HG03196 (cell line): ENCODE measurements around the gene ZMIZ2.
"Not testable (repeated sequence)": the region's sequence is repeated elsewhere in the genome, so short reads cannot be mapped to it uniquely, and the experiment has no call there.

Source experiments
- ATAC-seq: cut with Tn5 transposase; IDR thresholded peaks from one replicate; pipeline ENCODE4 v1.9.1; 2021; ENCODE audit not compliant: unreplicated experiment

ZMIZ2 gene, protein sequence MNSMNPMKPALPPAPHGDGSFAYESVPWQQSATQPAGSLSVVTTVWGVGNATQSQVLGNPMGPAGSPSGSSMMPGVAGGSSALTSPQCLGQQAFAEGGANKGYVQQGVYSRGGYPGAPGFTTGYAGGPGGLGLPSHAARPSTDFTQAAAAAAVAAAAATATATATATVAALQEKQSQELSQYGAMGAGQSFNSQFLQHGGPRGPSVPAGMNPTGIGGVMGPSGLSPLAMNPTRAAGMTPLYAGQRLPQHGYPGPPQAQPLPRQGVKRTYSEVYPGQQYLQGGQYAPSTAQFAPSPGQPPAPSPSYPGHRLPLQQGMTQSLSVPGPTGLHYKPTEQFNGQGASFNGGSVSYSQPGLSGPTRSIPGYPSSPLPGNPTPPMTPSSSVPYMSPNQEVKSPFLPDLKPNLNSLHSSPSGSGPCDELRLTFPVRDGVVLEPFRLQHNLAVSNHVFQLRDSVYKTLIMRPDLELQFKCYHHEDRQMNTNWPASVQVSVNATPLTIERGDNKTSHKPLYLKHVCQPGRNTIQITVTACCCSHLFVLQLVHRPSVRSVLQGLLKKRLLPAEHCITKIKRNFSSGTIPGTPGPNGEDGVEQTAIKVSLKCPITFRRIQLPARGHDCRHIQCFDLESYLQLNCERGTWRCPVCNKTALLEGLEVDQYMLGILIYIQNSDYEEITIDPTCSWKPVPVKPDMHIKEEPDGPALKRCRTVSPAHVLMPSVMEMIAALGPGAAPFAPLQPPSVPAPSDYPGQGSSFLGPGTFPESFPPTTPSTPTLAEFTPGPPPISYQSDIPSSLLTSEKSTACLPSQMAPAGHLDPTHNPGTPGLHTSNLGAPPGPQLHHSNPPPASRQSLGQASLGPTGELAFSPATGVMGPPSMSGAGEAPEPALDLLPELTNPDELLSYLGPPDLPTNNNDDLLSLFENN

DNA sequence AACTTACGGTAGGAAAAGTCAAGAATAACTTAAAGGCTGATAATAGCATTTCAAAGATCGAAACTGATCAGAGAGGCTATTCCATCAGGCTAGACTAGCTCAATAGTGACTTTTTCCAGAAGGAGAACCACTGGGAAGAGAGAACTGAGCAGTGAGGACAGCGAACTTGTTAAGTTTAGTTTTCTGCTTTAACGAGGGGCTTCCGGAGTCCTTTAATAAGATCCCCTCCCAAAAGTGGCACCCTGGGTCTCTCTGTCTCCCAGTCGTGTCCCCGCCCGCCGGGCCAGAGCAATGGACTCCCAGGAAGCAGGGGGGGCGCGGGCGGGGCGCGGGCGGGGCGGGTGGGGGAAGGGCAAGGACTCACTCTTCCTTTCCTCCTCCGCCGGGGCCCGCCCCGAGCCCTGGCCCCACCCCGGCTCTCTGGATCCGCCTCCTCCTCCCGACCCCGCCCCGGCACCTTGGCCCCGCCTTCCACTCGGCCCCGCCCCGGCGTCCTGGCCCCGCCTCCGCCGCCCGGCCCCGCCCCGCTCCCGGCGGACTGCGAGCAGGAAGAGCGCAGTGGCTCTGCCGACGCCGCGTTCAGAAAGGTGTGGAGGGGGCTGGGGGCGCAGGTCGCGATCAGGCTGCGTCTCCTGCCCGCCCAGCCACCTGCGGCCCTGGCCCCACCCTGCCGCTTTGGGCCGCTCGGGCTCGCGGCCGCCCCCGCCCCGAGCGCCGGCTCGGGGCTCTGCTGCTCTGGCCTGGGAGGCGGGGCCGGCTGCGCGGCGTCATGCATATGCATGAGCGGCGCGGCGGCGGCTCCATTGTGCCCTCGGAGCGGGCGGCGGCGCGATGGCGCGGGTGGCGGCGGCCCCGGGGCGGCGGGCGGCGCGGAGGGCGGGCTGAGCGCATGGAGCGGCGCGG is at the start of gene ZMIZ2:
Gene ZMIZ2 (plus strand): TSS at position 803 of the 903 bp plus-strand sequence. CDS start 7,403 bp downstream, outside the sequence.
- peak; percentile 59 for ATAC-seq

DNA sequence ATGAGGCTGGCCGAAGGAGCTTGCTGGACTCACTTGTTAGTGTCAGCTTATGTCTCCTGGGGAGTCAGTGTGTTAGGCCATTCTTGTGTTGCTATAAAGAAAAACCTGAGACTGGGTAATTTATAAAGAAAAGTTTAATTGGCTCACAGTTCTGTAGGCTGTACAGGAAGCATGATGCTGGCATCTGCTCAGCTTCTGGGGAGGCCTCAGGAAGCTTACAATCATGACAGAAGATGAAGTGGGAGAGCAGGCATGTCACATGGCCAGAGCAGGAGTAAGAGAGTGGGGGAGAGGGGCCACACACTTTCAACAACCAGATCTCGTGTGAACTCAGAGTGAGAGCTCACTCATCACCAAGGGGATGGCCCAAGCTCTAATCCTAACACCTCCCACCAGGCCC is 49.0 kb upstream of the ZMIZ2 start:
- ATAC-seq, result not testable (repeated sequence)

DNA sequence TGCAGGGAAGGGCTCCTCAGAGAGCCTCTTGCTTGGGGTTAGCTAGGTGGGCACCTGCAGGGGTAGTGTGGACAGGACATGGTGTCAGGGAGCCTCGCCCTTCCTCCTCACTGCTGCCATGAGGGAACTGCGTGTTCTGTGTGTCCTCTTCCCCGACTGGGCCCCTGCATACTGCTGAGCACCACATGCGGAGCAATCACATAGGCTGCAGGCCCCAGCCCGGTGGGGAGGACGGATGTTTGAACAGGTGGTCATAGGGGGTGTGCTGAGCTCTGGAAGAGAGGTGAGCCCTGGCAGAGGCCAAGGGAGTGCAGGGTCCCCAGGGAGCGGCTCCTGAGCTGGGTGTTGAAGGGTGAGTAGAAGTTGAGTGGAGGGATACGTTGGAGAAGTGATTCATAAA is 48.3 kb upstream of the ZMIZ2 start:
- ATAC-seq, result no peak

DNA sequence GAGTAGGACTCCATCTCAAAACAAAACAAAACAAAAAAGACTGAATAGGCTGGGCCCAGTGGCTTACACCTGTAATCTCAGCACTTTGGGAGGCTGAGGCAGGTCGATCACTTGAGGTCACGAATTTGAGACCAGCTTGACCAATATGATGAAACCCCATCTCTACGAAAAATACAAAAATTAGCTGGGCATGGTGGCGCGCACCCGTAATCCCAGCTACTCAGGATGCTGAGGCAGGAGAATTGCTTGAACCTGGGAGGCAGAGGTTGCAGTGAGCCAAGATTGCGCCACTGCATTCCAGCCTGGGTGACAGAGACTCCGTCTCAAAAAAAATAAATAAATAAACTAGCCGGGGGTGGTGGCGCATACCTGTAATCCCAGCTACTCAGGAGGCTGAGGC is 45.3 kb upstream of the ZMIZ2 start:
- not testable (repeated sequence) for ATAC-seq

GRCh38 chr7:44703921-44704320 is 44.7 kb upstream of the ZMIZ2 start:
- no peak for ATAC-seq

DNA sequence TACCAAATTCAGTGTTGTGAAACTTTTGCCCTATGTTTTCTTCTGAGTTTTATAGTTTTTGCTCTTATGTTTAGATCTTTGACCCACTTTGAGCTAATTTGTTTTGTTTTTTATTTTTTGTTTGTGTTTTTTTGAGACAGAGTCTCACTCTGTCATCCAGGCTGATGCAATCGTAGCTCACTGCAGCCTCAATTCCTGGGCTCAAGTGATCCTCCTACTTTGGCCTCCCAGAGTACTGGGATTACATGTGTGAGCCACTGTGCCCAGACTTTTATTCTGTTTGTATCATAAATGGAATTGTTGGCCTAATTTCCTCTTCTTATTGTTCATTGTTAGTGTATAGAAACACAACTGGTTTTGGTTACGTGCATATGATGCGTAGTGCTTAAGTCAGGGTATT is 43.2 kb upstream of the ZMIZ2 start:
- no peak for ATAC-seq

DNA sequence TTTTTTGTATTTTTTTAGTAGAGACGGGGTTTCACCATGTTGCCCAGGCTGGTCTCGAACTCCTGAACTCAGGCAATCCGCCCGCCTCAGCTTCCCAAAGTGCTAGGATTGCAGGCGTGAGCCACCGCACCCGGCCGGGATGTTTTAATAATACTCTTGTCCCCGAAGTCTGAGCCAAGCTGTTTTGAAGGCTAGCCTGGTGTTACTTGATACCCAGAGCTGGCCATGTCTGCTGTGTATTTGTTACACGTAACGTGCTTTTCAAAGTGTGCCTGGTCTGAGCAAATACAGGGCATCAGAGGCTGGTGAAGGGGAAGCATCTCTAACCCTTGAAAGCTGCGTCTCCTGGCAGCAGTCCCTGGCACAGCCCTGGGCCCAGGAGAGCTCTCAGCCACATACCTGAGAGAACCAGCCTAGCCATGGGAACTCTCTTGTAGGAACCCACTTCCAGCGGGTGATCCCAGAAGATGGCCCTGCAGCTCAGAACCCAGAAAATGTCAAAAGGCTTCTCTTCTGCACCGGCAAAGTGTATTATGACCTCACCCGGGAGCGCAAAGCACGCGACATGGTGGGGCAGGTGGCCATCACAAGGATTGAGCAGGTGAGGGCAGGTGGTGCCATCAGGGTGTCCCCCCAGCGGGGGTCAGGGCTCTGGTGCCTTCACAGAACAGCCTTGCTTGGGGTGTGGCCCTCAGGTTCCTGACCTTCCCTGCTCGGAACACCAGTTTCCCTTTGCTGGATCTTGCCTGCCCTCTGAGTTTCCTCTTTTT is 41.7 kb upstream of the ZMIZ2 start:
- no peak for ATAC-seq

DNA sequence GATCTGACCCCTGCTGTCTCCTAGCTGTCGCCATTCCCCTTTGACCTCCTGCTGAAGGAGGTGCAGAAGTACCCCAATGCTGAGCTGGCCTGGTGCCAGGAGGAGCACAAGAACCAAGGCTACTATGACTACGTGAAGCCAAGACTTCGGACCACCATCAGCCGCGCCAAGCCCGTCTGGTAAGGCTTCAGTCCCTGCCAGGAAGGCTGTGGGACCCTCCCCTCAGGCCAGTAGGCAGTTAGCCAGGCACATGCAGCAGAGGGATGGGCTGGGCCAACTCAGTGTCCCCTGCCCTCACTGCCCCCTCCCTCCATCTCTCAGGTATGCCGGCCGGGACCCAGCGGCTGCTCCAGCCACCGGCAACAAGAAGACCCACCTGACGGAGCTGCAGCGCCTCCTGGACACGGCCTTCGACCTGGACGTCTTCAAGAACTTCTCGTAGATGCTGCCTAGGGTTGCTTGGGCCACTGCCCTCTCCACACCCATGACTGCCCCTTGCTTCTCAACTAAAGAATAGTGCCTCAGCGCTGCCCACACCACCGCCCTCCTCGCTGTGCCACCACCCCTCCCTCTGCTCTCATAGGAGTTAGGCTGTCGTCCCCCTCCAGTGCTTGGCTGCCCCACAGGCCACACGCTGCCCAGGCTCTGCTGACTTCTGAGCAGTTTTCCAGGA is 41.0 kb upstream of the ZMIZ2 start:
- ATAC-seq, result no peak

GRCh38 chr7:44709011-44709915 is 39.4 kb upstream of the ZMIZ2 start:
- no peak for ATAC-seq

- no peak for ATAC-seq
Measured at GRCh38 chr7:44709945-44710596, 38.6 kb upstream of the ZMIZ2 start.

- ATAC-seq, result no peak
Measured at GRCh38 chr7:44711528-44711927, 37.1 kb upstream of the ZMIZ2 start.

GRCh38 chr7:44712012-44712411 is 36.6 kb upstream of the ZMIZ2 start:
- no peak for ATAC-seq

GRCh38 chr7:44713141-44713540 is 35.5 kb upstream of the ZMIZ2 start:
- ATAC-seq, result no peak

- ATAC-seq, result no peak
Measured at GRCh38 chr7:44713680-44714335, 34.8 kb upstream of the ZMIZ2 start.

DNA sequence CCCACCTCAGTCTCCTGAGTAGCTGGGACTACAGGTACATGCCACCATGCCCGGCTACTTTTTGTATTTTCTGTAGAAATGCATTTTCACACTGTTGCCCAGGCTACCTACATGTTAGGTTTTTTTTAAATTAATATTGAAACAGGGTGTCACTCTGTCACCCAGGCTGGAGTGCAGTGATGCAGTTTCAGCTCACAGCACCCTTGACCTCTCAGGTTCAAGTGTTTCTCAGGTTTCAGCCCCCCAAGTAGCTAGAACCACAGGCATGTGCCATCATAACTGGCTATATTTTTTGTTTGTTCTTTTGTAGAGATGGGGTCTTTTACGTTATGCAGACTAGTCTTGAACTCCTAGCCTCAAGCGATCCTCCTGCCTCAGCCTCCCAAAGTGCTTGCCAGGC is 32.4 kb upstream of the ZMIZ2 start:
- no peak for ATAC-seq

- ATAC-seq, result no peak
Measured at GRCh38 chr7:44720301-44720700, 28.3 kb upstream of the ZMIZ2 start.

DNA sequence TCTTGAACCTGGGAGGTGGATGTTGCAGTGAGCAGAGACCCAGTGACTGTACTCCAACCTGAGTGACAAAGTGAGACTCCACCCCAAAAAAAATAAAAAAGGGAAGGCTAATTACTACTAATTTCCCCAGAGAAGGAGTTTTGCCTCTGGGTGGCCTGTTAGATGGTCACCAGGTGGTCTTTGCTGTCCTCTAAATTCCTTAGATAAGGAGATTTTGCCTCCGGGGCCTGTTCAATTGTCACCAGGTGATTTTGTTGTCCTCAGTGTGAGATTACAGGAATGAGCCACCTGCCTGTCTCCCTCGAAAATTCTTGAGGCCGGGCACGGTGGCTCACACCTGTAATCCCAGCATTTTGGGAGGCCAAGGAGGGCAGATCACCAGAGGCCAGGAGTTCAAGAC is 24.4 kb upstream of the ZMIZ2 start:
- no peak for ATAC-seq

DNA sequence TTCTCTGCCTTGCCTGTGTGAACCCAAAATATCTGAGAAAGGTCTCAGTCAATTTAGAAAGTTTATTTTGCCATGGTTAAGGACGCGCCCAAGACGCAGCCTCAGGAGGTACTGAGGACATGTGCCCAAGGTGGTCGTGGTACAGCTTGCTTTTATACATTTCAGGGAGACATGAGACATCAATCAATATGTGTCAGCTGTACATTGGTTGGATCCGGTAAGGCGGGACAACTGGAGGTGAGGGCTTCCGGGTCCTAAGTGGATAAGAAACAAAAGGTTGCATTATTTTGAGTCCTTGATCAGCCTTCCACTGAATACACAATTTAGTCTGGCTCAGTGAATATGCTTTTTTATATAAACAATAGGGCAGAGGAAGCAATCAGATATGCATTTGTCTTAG is 22.4 kb upstream of the ZMIZ2 start:
- not testable (repeated sequence) for ATAC-seq
